Measurements from ENCODE around the gene PADI1.

GRCh38 chr1:17274186-17275170 lies 69.5 kb downstream of the PADI1 start:
- peak; percentile 31 for TF ChIP-seq CTCF (IDR thresholded peaks at IDR 0.05; ENCODE audit: poor library complexity)
- TF ChIP-seq EZH2 (IDR thresholded peaks at IDR 0.05; ENCODE audit: borderline replicate concordance), result no peak
- TF ChIP-seq EZH2phosphoT487 (IDR thresholded peaks at IDR 0.05; ENCODE audit: low read depth, severe bottlenecking, unreplicated experiment), result no peak
